Prostate gland (tissue), 2 donors: Measurements from ENCODE around the gene SLC2A2.

ENCODE experiments used
- POLR2A ChIP-seq: fragments of 450-650 bp; IDR thresholded peaks from one replicate; pipeline ENCODE4 v1.6.1; 2016; ENCODE audit warnings: antibody characterized with exemption, mild to moderate bottlenecking
- POLR2AphosphoS5 ChIP-seq: sonication (generic); formaldehyde crosslinking; IDR thresholded peaks from one replicate; pipeline ENCODE4 v1.6.1; 2017; ENCODE audit warnings: antibody characterized with exemption
- TF ChIP-seq, protein P1 (sequence below), 4 experiments: fragments of 200-600 bp in 2 of 4; fragments of 450-650 bp in 2 of 4; sonication (generic) in 2 of 4; IDR thresholded peaks; 1 replicate in 3 of 4; 2 replicates in 1 of 4; pipeline ENCODE4 v1.5.1; 2016 to 2019; ENCODE audit warnings: antibody characterized with exemption in 4 of 4, mild to moderate bottlenecking in 2 of 4, moderate library complexity in 2 of 4

DNA sequence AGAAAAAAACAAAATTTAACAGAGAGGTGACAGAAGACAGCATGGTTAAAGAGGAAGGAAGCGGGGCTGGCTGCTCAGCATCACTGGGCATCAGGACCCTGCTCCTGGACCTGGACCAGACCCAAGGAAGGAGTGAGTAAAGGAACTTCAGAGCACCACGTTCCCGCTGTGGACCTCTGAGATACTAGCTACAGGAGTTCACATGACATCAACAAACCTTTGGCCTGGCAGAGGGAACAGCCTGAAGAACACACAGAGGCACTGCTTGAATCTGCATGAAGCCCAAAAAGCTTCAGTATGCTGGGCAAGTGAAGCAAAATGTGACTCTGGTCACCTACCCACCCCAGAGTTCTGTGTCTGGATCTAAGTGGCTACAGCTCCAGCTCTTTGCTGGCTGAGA is 38.1 kb downstream of the SLC2A2 start:
- TF ChIP-seq POLR2A (no peak), POLR2AphosphoS5 (no peak)
- TF ChIP-seq, protein P1, sequence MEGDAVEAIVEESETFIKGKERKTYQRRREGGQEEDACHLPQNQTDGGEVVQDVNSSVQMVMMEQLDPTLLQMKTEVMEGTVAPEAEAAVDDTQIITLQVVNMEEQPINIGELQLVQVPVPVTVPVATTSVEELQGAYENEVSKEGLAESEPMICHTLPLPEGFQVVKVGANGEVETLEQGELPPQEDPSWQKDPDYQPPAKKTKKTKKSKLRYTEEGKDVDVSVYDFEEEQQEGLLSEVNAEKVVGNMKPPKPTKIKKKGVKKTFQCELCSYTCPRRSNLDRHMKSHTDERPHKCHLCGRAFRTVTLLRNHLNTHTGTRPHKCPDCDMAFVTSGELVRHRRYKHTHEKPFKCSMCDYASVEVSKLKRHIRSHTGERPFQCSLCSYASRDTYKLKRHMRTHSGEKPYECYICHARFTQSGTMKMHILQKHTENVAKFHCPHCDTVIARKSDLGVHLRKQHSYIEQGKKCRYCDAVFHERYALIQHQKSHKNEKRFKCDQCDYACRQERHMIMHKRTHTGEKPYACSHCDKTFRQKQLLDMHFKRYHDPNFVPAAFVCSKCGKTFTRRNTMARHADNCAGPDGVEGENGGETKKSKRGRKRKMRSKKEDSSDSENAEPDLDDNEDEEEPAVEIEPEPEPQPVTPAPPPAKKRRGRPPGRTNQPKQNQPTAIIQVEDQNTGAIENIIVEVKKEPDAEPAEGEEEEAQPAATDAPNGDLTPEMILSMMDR (IDR thresholded peaks at IDR 0.05): no peak
